Lower lobe of right lung (tissue), 2 donors: ENCODE data around the gene NDUFA3. TPM values are rescaled to one million over a fixed set of nuclear protein-coding genes. Genes with fewer than 3 reads are reported as not detected.

Experiments used
- ATAC-seq, 2 donors: fragments of 200-7000 bp; cut with Tn5 transposase; one replicate each; pipeline ENCODE4 v1.9.1; 2020 to 2022; ENCODE audit warnings: mild to moderate bottlenecking in 2 of 2, moderate library complexity in 2 of 2
- DNase-seq: peaks from one replicate; pipeline ENCODE4 v3.0.0-alpha.2; 2020
- H3K27ac ChIP-seq: fragments of 200-600 bp; one replicate; pipeline ENCODE4 v1.8.0; 2022
- H3K27me3 ChIP-seq: fragments of 200-600 bp; one replicate; pipeline ENCODE4 v1.8.0; 2022; ENCODE audit warnings: low read depth
- H3K36me3 ChIP-seq: fragments of 200-600 bp; one replicate; pipeline ENCODE4 v1.8.0; 2022; ENCODE audit warnings: mild to moderate bottlenecking
- H3K4me1 ChIP-seq: fragments of 200-600 bp; one replicate; pipeline ENCODE4 v1.8.0; 2022
- H3K4me3 ChIP-seq: fragments of 200-600 bp; one replicate; pipeline ENCODE4 v1.8.0; 2022; ENCODE audit warnings: mild to moderate bottlenecking
- H3K9me3 ChIP-seq: fragments of 200-600 bp; one replicate; pipeline ENCODE4 v1.8.0; 2022
- CTCF ChIP-seq: fragments of 200-600 bp; IDR thresholded peaks from one replicate; pipeline ENCODE4 v1.8.0; 2022; ENCODE audit warnings: antibody characterized with exemption, mild to moderate bottlenecking
- intact Hi-C: fragments of 100-400 bp; cut with DNase I; formaldehyde crosslinking; loops from one replicate; pipeline ENCODE4 v1.11.0; 2022
- total RNA-seq: library from RNA; stranded (reverse); fragmentation: NEBNext Ultra II Directional; extraction: Animal tissue kit (Norgen Biotek cat#: 25700); gene quantifications from one replicate; pipeline ENCODE4 v1.2.1, GENCODE V29; 2021
- donor health status: DM: no; HTN: yes; CAD: no; lungs with severe emphysema.

NDUFA3 gene
- total RNA-seq, 1 donor from 2014 or later: 119 TPM

- Histone ChIP-seq H3K27me3 (no peaks in the 10 kb centered on the region), H3K9me3 (no peaks in the 10 kb centered on the region), H3K27ac (no peak overlapping the region), H3K4me1 (no peaks in the 10 kb centered on the region), H3K36me3 (peaks cover 100% of the 10 kb centered on the region), H3K4me3 (no peak overlapping the region)
- intact Hi-C loops: no loop called here
- ATAC-seq (no peak), DNase-seq (no peak)
- no peak for TF ChIP-seq CTCF
Observed at GRCh38 chr19:54124393-54124792, 21.7 kb downstream of the NDUFA3 start.

- DNase-seq: no peak
- no peak for ATAC-seq
Observed at GRCh38 chr19:54125713-54126112, 23.1 kb downstream of the NDUFA3 start.

GRCh38 chr19:54127688-54128440, 25.2 kb downstream of the NDUFA3 start:
- ATAC-seq (no peak), DNase-seq (no peak)
- H3K4me3 ChIP-seq: no peak overlapping the region
- TF ChIP-seq CTCF: no peak
- no peaks in the 10 kb centered on the region for H3K9me3 ChIP-seq
- H3K27ac ChIP-seq: no peak overlapping the region
- intact Hi-C loops: no loop called here
- no peaks in the 10 kb centered on the region for H3K27me3 ChIP-seq
- peaks cover 93% of the 10 kb centered on the region for H3K36me3 ChIP-seq
- H3K4me1 ChIP-seq: no peaks in the 10 kb centered on the region

More at GRCh38 chr19:54125713-54126112, 23.1 kb downstream of the NDUFA3 start:
- Histone ChIP-seq H3K36me3 (peaks cover 97% of the 10 kb centered on the region), H3K4me1 (no peaks in the 10 kb centered on the region), H3K4me3 (no peak overlapping the region), H3K27me3 (no peaks in the 10 kb centered on the region), H3K9me3 (no peaks in the 10 kb centered on the region), H3K27ac (no peak overlapping the region)
- TF ChIP-seq CTCF: no peak
- intact Hi-C loops: no loop called here

- Histone ChIP-seq H3K36me3 (peaks cover 88% of the 10 kb centered on the region), H3K9me3 (no peaks in the 10 kb centered on the region), H3K27me3 (no peaks in the 10 kb centered on the region), H3K4me3 (no peak overlapping the region), H3K27ac (no peak overlapping the region), H3K4me1 (no peaks in the 10 kb centered on the region)
- TF ChIP-seq CTCF: no peak
- ATAC-seq: no peak
- no peak for DNase-seq
- intact Hi-C loops: no loop called here
Observed at GRCh38 chr19:54128441-54128725, 25.7 kb downstream of the NDUFA3 start.

GRCh38 chr19:54128796-54129616, 26.4 kb downstream of the NDUFA3 start:
- no peak for TF ChIP-seq CTCF
- intact Hi-C loops: no loop called here
- no peak for ATAC-seq
- H3K27me3 ChIP-seq: no peaks in the 10 kb centered on the region
- no peaks in the 10 kb centered on the region for H3K4me1 ChIP-seq
- no peak overlapping the region for H3K27ac ChIP-seq
- peaks cover 82% of the 10 kb centered on the region for H3K36me3 ChIP-seq
- no peak for DNase-seq
- H3K4me3 ChIP-seq: no peak overlapping the region
- no peaks in the 10 kb centered on the region for H3K9me3 ChIP-seq
